ENCODE results near the gene RITA1. TPM values are rescaled to one million over a fixed set of nuclear protein-coding genes. Genes with fewer than 3 reads are reported as not detected.

RITA1 gene
- total and polyA plus RNA-seq, 3 donors from 2014 or later, result 14.3 to 22.1 (median 20.9) TPM

- no peaks in the 10 kb centered on the region for H3K9me3 ChIP-seq
- DNase-seq, result no peak
- peak overlapping the region; percentile 22 to 80 for H3K27ac ChIP-seq
- H3K36me3 ChIP-seq (ENCODE audit: low read depth, missing control alignments), result no peaks in the 10 kb centered on the region
- no peaks in the 10 kb centered on the region for H3K27me3 ChIP-seq
- TF ChIP-seq POLR2A (IDR thresholded peaks at IDR 0.05) (no peak), CTCF (IDR thresholded peaks at IDR 0.05) (no peak)
- H3K4me1 ChIP-seq, result peaks cover 51% of the 10 kb centered on the region
- 73 to 79% methylated on average over 5 of the region's 5 CpGs for WGBS, 2 donors
- intact Hi-C loops (cut with DNase I; ENCODE audit: low total_unique reads), result no loop called here
- H3K4me3 ChIP-seq, result no peak overlapping the region
Observed at GRCh38 chr12:113227686-113228391, 42.3 kb downstream of the RITA1 start.

- H3K36me3 ChIP-seq (ENCODE audit: low read depth, missing control alignments), result no peaks in the 10 kb centered on the region
- H3K9me3 ChIP-seq, result no peaks in the 10 kb centered on the region
- TF ChIP-seq CTCF (IDR thresholded peaks at IDR 0.05) (no peak), POLR2A (IDR thresholded peaks at IDR 0.05) (no peak)
- DNase-seq, result no peak
- no peaks in the 10 kb centered on the region for H3K27me3 ChIP-seq
- peak overlapping the region in 1 of 2 donors; percentile 80 for H3K27ac ChIP-seq
- WGBS, 2 donors, result 58 to 69% methylated on average over 5 of the region's 5 CpGs
- no peak overlapping the region for H3K4me3 ChIP-seq
- intact Hi-C loops (cut with DNase I; ENCODE audit: low total_unique reads), result no loop called here
- H3K4me1 ChIP-seq, result peaks cover 44% of the 10 kb centered on the region
Observed at GRCh38 chr12:113228394-113229028, 43.0 kb downstream of the RITA1 start.

- no peaks in the 10 kb centered on the region for H3K27me3 ChIP-seq
- intact Hi-C loops (cut with DNase I; ENCODE audit: low total_unique reads), result no loop called here
- no peak overlapping the region for H3K4me3 ChIP-seq
- TF ChIP-seq POLR2A (IDR thresholded peaks at IDR 0.05), result no peak
- TF ChIP-seq CTCF (IDR thresholded peaks at IDR 0.05), result no peak
- WGBS, 2 donors, result 89 to 93% methylated on average over 15 of the region's 15 CpGs
- DNase-seq, result no peak
- no peak overlapping the region for H3K27ac ChIP-seq
- peaks cover 39% of the 10 kb centered on the region for H3K4me1 ChIP-seq
- no peaks in the 10 kb centered on the region for H3K36me3 ChIP-seq (ENCODE audit: low read depth, missing control alignments)
- no peaks in the 10 kb centered on the region for H3K9me3 ChIP-seq
Observed at GRCh38 chr12:113230315-113231234, 45.1 kb downstream of the RITA1 start.

GRCh38 chr12:113231235-113232088 lies 45.9 kb downstream of the RITA1 start:
- Histone ChIP-seq H3K4me1 (peaks cover 39% of the 10 kb centered on the region), H3K36me3 (ENCODE audit: low read depth, missing control alignments) (no peaks in the 10 kb centered on the region)
- no peak for DNase-seq

More at GRCh38 chr12:113231235-113232088, 45.9 kb downstream of the RITA1 start:
- TF ChIP-seq CTCF (IDR thresholded peaks at IDR 0.05) (no peak), POLR2A (IDR thresholded peaks at IDR 0.05) (no peak)
- Histone ChIP-seq H3K9me3 (no peaks in the 10 kb centered on the region), H3K27ac (no peak overlapping the region), H3K4me3 (no peak overlapping the region), H3K27me3 (no peaks in the 10 kb centered on the region)
- intact Hi-C loops (cut with DNase I; ENCODE audit: low total_unique reads), result no loop called here
- WGBS, 2 donors, result 73 to 88% methylated on average over 8 of the region's 8 CpGs

Measured in testis (tissue), 3 donors.